ENCODE results near the gene ABCG1.

GRCh38 chr21:42300045-42300583 lies 81.2 kb downstream of the ABCG1 start:
- TF ChIP-seq EZH2 (optimal IDR thresholded peaks at IDR 0.05; ENCODE audit: low read depth, low read length), result no peak
- TF ChIP-seq CTCF (IDR thresholded peaks at IDR 0.05; ENCODE audit: low read length), result no peak
- no peak for TF ChIP-seq EZH2phosphoT487 (IDR thresholded peaks at IDR 0.05; ENCODE audit: low read length)
